K562 (cell line): ENCODE measurements around the gene FAM168B. TPM values are rescaled to one million over a fixed set of nuclear protein-coding genes. Genes with fewer than 3 reads are reported as not detected.

Experiments
- CBX3 ChIP-seq, 2 experiments: IDR thresholded peaks; 1 replicate in 1 of 2; 2 replicates in 1 of 2; pipeline ENCODE4 v1.6.1; 2012; ENCODE audit warnings: inconsistent platforms in 2 of 2, low read length in 2 of 2, borderline replicate concordance in 1 of 2, control low read depth in 1 of 2
- CHD2 ChIP-seq: IDR thresholded peaks from 2 replicates; pipeline ENCODE4 v1.6.1; 2011; ENCODE audit warnings: low read depth, low read length
- E2F3 ChIP-seq: fragments of 250-450 bp; sonication (Bioruptor Pico); IDR thresholded peaks from 2 replicates; pipeline ENCODE4 v1.4.0; 2020; ENCODE audit warnings: mild to moderate bottlenecking
- EP400 ChIP-seq: fragments of 450-650 bp; IDR thresholded peaks from 2 replicates; pipeline ENCODE4 v1.6.1; 2017; ENCODE audit warnings: antibody characterized with exemption, mild to moderate bottlenecking, moderate library complexity
- ESRRA ChIP-seq: fragments of 450-650 bp; IDR thresholded peaks from 2 replicates; pipeline ENCODE4 v1.6.1; 2014; ENCODE audit warnings: low read depth, mild to moderate bottlenecking, moderate library complexity, borderline replicate concordance
- FOXJ2 ChIP-seq: fragments of 200-800 bp; sonication (Bioruptor generic); IDR thresholded peaks from 2 replicates; pipeline ENCODE4 v1.6.1; 2016; ENCODE audit warnings: missing genetic modification characterization, missing compliant biosample characterization
- LEF1 ChIP-seq: fragments of 450-650 bp; IDR thresholded peaks from 2 replicates; pipeline ENCODE4 v1.6.1; 2016; ENCODE audit warnings: mild to moderate bottlenecking
- NR2C1 ChIP-seq, 2 experiments: fragments of 450-650 bp; IDR thresholded peaks; 2 replicates each; pipeline ENCODE4 v1.6.1; 2017; ENCODE audit warnings: mild to moderate bottlenecking in 2 of 2, antibody characterized with exemption in 1 of 2, inconsistent platforms in 1 of 2, missing compliant biosample characterization in 1 of 2, missing genetic modification characterization in 1 of 2
- RBM15 ChIP-seq: fragments of 200-400 bp; formaldehyde crosslinking; IDR thresholded peaks from 2 replicates; pipeline ENCODE4 v1.6.1; 2018; ENCODE audit warnings: mild to moderate bottlenecking, low read length, moderate library complexity; ENCODE audit not compliant: insufficient read depth
- TOE1 ChIP-seq, 2 experiments: fragments of 450-650 bp in 1 of 2; sonication (generic) in 1 of 2; formaldehyde crosslinking in 1 of 2; IDR thresholded peaks; 2 replicates each; pipeline versions ENCODE4 v1.7.1 to v1.8.0; 2016 to 2022; ENCODE audit warnings: borderline replicate concordance in 2 of 2, mild to moderate bottlenecking in 2 of 2, antibody characterized with exemption in 1 of 2, inconsistent platforms in 1 of 2, low read depth in 1 of 2, missing genetic modification reagents in 1 of 2, moderate library complexity in 1 of 2
- TRIM28 ChIP-seq: fragments of 450-650 bp; IDR thresholded peaks from 2 replicates; pipeline ENCODE4 v1.6.1; 2017
- ZEB2 ChIP-seq: fragments of 450-650 bp; IDR thresholded peaks from 2 replicates; pipeline ENCODE4 v1.6.1; 2016
- ZNF165 ChIP-seq: fragments of 250-450 bp; sonication (Bioruptor Pico); IDR thresholded peaks from 2 replicates; pipeline ENCODE4 v1.4.0; 2020; ENCODE audit warnings: borderline replicate concordance
- ZNF274 ChIP-seq: IDR thresholded peaks from 2 replicates; pipeline ENCODE4 v1.6.1; 2011; ENCODE audit warnings: low read depth, mild to moderate bottlenecking, low read length, moderate library complexity, borderline replicate concordance
- polyA plus RNA-seq, 8 experiments: library from polyadenylated mRNA; depleted of rRNA in 4 of 8; stranded (reverse) in 5 of 8; unstranded in 3 of 8; fragments of >200 nt; fragmentation: Nextera tagmentation in 2 of 8; fragmentation: Illumina TruSeq in 1 of 8; extraction: Ambion mirVana in 2 of 8; extraction: Trizol in 1 of 8; gene quantifications; 2 replicates each; pipeline versions ENCODE4 v1.2.1 to v1.2.3, GENCODE V29; 2011 to 2014; ENCODE audit warnings: inconsistent platforms in 1 of 8, missing spikeins in 1 of 8
- total RNA-seq, 7 experiments: library from RNA; depleted of rRNA in 6 of 7; stranded (reverse); fragments of >200 nt in 6 of 7; fragmentation: Illumina TruSeq in 2 of 7; extraction: Trizol in 2 of 7; gene quantifications; 2 replicates each; pipeline versions ENCODE4 v1.2.1 to v1.2.3, GENCODE V29; 2011 to 2021; ENCODE audit warnings: low replicate concordance in 1 of 7
- TF ChIP-seq, protein P1 (sequence below), 2 experiments: IDR thresholded peaks; 2 replicates each; pipeline ENCODE4 v1.6.1; 2012; ENCODE audit warnings: improper control_type of control experiment in 2 of 2, low read depth in 2 of 2, low read length in 2 of 2, borderline replicate concordance in 1 of 2
- TF ChIP-seq, protein P2 (sequence below): fragments of 450-650 bp; IDR thresholded peaks from 2 replicates; pipeline ENCODE4 v1.6.1; 2016; ENCODE audit warnings: low read depth, mild to moderate bottlenecking, moderate library complexity
- TF ChIP-seq, protein P3 (sequence below), 2 experiments: fragments of 450-650 bp in 1 of 2; sonication (generic) in 1 of 2; formaldehyde crosslinking in 1 of 2; IDR thresholded peaks in 1 of 2; conservative IDR thresholded peaks in 1 of 2; 2 replicates each; pipeline versions ENCODE4 v1.6.1 to v1.8.1; 2016 to 2023; ENCODE audit warnings: mild to moderate bottlenecking in 2 of 2, moderate library complexity in 2 of 2, inconsistent platforms in 1 of 2, missing genetic modification reagents in 1 of 2
- TF ChIP-seq, protein P4 (sequence below), 3 experiments: fragments of 200-800 bp in 1 of 3; fragments of 250-450 bp in 1 of 3; fragments of 450-650 bp in 1 of 3; sonication (Bioruptor Pico) in 1 of 3; sonication (Bioruptor generic) in 1 of 3; formaldehyde crosslinking in 1 of 3; IDR thresholded peaks; 2 replicates each; pipeline versions ENCODE4 v1.6.1 to v1.8.0; 2016 to 2022; ENCODE audit warnings: mild to moderate bottlenecking in 2 of 3, missing genetic modification characterization in 2 of 3, missing compliant biosample characterization in 1 of 3, moderate library complexity in 1 of 3

FAM168B gene
- total and polyA plus RNA-seq, 9 of the 15 experiments (the other 6 are each of a cell fraction or from before 2014, with no cell fraction given): 3.3 to 76.0 (median 46.1) TPM

DNA sequence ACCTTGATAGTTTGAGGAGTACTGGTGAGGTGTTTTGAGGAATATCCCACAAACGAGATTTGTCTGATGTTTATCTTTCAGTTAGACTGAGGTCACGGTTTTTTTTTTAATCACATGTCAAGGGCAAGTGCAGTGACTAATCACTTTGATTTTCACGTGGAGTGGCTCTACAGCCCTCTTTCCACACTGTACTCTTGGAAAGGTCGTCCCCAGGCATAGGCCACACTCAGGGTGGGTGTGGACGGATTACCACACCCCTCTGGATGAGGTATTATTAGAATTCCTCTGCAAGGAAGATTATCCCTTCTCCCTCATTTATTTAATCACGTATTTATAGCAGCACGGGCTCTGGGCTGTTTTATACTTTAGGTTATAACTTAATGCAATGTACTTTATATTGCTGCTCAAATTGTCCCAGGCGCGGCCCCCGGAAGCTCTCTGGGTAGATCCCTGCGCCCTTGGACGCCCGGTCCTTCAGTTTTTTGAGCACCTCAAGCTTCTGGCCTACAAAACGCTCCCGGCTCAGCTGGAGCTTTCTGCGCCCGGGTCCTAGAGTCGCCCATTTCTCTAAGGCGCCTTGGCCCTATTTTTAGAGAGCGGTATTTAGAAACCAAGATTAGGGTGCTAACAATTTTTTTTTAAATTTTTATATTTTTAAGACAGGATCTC lies 11.4 kb upstream of the FAM168B start (continued):
- TF ChIP-seq EP400 (peak; percentile 64), E2F3 (CRISPR knock-in tag) (no peak), TRIM28 (peak; percentile 31; the same call in 1 of the 2 replicates), ESRRA (peak; percentile 80), FOXJ2 (tag) (peak; percentile 68; the same call in 1 of the 2 replicates), ZEB2 (0 out of 2 replicates have a peak, but pooled peaks have one; percentile 36), CHD2 (no peak), NR2C1 (IDR thresholded peaks at IDR 0.05) (0 out of 2 replicates have a peak, but pooled peaks have one; percentile 41), NR2C1 (tag; IDR thresholded peaks at IDR 0.05) (peak; percentile 57; the same call in 1 of the 2 replicates), CBX3 (IDR thresholded peaks at IDR 0.05; ENCODE audit: borderline replicate concordance in 1 of 2, low read length in 2 of 2) (peak in 1 of 2 experiments; percentile 6; a peak in 1 of 3 replicates), RBM15 (no peak), LEF1 (peak; percentile 53), ZNF165 (0 out of 2 replicates have a peak, but pooled peaks have one; percentile 25), TOE1 (IDR thresholded peaks at IDR 0.05; ENCODE audit: borderline replicate concordance) (peak; percentile 74; the same call in 1 of the 2 replicates), TOE1 (CRISPR knock-in tag; IDR thresholded peaks at IDR 0.05; ENCODE audit: borderline replicate concordance, low read depth) (no peak), ZNF274 (no peak)
- TF ChIP-seq, protein P1, sequence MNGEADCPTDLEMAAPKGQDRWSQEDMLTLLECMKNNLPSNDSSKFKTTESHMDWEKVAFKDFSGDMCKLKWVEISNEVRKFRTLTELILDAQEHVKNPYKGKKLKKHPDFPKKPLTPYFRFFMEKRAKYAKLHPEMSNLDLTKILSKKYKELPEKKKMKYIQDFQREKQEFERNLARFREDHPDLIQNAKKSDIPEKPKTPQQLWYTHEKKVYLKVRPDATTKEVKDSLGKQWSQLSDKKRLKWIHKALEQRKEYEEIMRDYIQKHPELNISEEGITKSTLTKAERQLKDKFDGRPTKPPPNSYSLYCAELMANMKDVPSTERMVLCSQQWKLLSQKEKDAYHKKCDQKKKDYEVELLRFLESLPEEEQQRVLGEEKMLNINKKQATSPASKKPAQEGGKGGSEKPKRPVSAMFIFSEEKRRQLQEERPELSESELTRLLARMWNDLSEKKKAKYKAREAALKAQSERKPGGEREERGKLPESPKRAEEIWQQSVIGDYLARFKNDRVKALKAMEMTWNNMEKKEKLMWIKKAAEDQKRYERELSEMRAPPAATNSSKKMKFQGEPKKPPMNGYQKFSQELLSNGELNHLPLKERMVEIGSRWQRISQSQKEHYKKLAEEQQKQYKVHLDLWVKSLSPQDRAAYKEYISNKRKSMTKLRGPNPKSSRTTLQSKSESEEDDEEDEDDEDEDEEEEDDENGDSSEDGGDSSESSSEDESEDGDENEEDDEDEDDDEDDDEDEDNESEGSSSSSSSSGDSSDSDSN (IDR thresholded peaks at IDR 0.05; ENCODE audit: borderline replicate concordance in 1 of 2, low read depth in 2 of 2, low read length in 2 of 2): 0 out of 4 replicates have a peak, but pooled peaks of 1 of the 2 experiments have one; percentile 14
- TF ChIP-seq, protein P2, sequence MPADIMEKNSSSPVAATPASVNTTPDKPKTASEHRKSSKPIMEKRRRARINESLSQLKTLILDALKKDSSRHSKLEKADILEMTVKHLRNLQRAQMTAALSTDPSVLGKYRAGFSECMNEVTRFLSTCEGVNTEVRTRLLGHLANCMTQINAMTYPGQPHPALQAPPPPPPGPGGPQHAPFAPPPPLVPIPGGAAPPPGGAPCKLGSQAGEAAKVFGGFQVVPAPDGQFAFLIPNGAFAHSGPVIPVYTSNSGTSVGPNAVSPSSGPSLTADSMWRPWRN: 0 out of 2 replicates have a peak, but pooled peaks have one; percentile 10
- TF ChIP-seq, protein P3, sequence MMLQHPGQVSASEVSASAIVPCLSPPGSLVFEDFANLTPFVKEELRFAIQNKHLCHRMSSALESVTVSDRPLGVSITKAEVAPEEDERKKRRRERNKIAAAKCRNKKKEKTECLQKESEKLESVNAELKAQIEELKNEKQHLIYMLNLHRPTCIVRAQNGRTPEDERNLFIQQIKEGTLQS (IDR thresholded peaks at IDR 0.05): peak; percentile 80
- TF ChIP-seq, protein P3 (CRISPR knock-in tag; conservative IDR thresholded peaks at IDR 0.05): no peak
- TF ChIP-seq, protein P4, sequence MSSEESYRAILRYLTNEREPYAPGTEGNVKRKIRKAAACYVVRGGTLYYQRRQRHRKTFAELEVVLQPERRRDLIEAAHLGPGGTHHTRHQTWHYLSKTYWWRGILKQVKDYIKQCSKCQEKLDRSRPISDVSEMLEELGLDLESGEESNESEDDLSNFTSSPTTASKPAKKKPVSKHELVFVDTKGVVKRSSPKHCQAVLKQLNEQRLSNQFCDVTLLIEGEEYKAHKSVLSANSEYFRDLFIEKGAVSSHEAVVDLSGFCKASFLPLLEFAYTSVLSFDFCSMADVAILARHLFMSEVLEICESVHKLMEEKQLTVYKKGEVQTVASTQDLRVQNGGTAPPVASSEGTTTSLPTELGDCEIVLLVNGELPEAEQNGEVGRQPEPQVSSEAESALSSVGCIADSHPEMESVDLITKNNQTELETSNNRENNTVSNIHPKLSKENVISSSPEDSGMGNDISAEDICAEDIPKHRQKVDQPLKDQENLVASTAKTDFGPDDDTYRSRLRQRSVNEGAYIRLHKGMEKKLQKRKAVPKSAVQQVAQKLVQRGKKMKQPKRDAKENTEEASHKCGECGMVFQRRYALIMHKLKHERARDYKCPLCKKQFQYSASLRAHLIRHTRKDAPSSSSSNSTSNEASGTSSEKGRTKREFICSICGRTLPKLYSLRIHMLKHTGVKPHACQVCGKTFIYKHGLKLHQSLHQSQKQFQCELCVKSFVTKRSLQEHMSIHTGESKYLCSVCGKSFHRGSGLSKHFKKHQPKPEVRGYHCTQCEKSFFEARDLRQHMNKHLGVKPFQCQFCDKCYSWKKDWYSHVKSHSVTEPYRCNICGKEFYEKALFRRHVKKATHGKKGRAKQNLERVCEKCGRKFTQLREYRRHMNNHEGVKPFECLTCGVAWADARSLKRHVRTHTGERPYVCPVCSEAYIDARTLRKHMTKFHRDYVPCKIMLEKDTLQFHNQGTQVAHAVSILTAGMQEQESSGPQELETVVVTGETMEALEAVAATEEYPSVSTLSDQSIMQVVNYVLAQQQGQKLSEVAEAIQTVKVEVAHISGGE (CRISPR knock-in tag; IDR thresholded peaks at IDR 0.05): peak in 1 of 3 experiments; percentile 90; a peak in 3 of 6 replicates
